HepG2 (cell line): ENCODE measurements around the gene DIP2C. TPM values are rescaled to one million over a fixed set of nuclear protein-coding genes. Genes with fewer than 3 reads are reported as not detected.

Experiments
- ATAC-seq: fragments of 200-7000 bp; cut with Tn5 transposase; 3 replicates; pipeline ENCODE4 v1.9.1; 2020; ENCODE audit warnings: mild to moderate bottlenecking, moderate library complexity
- BruUV-seq: library from RNA; stranded (reverse); fragments of 400-500 nt; replicated peaks from 2 replicates; lab custom pipeline; 2021; lab: Mats Ljungman, UMichigan
- CTCF ChIA-PET: fragments of 300-600 bp; formaldehyde crosslinking; extraction: SDS; loops from one replicate; lab custom pipeline; 2021; ENCODE audit warnings: low total read pairs, inconsistent platforms, low intra/inter-chr PET ratio; lab: Yijun Ruan, JAX
- POLR2A ChIA-PET: fragments of 350-600 bp; sonication (Branson Sonifier 250); formaldehyde crosslinking; loops from one replicate; lab custom pipeline; 2020; ENCODE audit warnings: antibody characterized with exemption, inconsistent platforms; lab: Yijun Ruan, JAX
- DNase-seq: peaks from one replicate; pipeline ENCODE4 v3.0.0-alpha.2; 2015; ENCODE audit warnings: low spot score
- FAIRE-seq: peaks from 3 replicates; lab custom pipeline; 2011; peaks lifted over from hg19 to GRCh38; lab: Jason Lieb, UNC
- H2AFZ ChIP-seq: one replicate; pipeline ENCODE4 v1.6.1; 2011; ENCODE audit warnings: low read length, inconsistent platforms
- H3K27ac ChIP-seq: fragments of 300-600 bp; 3 replicates; pipeline ENCODE4 v1.8.0; 2011; ENCODE audit warnings: mixed run types, mild to moderate bottlenecking, mixed read lengths, low read length, inconsistent platforms; ENCODE audit not compliant: insufficient read depth; ENCODE audit errors: extremely low read length
- H3K27me3 ChIP-seq, 2 experiments: fragments of 200-600 bp in 1 of 2; 2 replicates in 1 of 2; 3 replicates in 1 of 2; pipeline versions ENCODE4 v1.6.0 to v1.8.0; 2011; ENCODE audit warnings: low read length in 2 of 2, mild to moderate bottlenecking in 2 of 2, moderate library complexity in 2 of 2, inconsistent platforms in 1 of 2; ENCODE audit not compliant: insufficient read depth in 2 of 2, control insufficient read depth in 1 of 2
- H3K36me3 ChIP-seq, 2 experiments: fragments of 200-600 bp in 1 of 2; replicated peaks in 1 of 2; 2 replicates in 1 of 2; 3 replicates in 1 of 2; pipeline versions ENCODE4 v1.5.1 to v1.8.0; 2011; ENCODE audit warnings: low read length in 2 of 2, inconsistent platforms in 1 of 2; ENCODE audit not compliant: insufficient read depth in 2 of 2, control insufficient read depth in 1 of 2
- H3K4me1 ChIP-seq: 2 replicates; pipeline ENCODE4 v1.5.1; 2012; ENCODE audit warnings: low read length, inconsistent platforms; ENCODE audit not compliant: insufficient read depth
- H3K4me2 ChIP-seq: 2 replicates; pipeline ENCODE4 v1.6.0; 2011; ENCODE audit warnings: low read depth, low read length, inconsistent platforms
- H3K4me3 ChIP-seq, 3 experiments: fragments of 200-600 bp in 1 of 3; sonication (generic), shearing (Covaris generic) in 1 of 3; replicated peaks in 1 of 3; 2 replicates each; pipeline ENCODE4 v1.5.1; 2011 to 2016; ENCODE audit warnings: low read length in 3 of 3, inconsistent platforms in 2 of 3, low read depth in 2 of 3, mild to moderate bottlenecking in 2 of 3, control low read depth in 1 of 3, mixed read lengths in 1 of 3; ENCODE audit not compliant: insufficient read depth in 1 of 3
- H3K79me2 ChIP-seq: one replicate; pipeline ENCODE4 v1.6.1; 2011; ENCODE audit warnings: low read length, inconsistent platforms; ENCODE audit not compliant: insufficient read depth
- H3K9ac ChIP-seq: 2 replicates; pipeline ENCODE4 v1.6.0; 2011; ENCODE audit warnings: mild to moderate bottlenecking, low read depth, low read length, inconsistent platforms; ENCODE audit not compliant: insufficient read depth
- H3K9me3 ChIP-seq: 2 replicates; pipeline ENCODE4 v1.5.1; 2012; ENCODE audit warnings: mild to moderate bottlenecking, low read length
- H4K20me1 ChIP-seq: 2 replicates; pipeline ENCODE4 v1.6.0; 2011; ENCODE audit warnings: inconsistent platforms, mild to moderate bottlenecking, low read length, moderate library complexity; ENCODE audit not compliant: insufficient read depth
- CBFB ChIP-seq: sonication (generic); formaldehyde crosslinking; IDR thresholded peaks from 2 replicates; pipeline ENCODE4 v1.4.0; 2020; ENCODE audit warnings: missing genetic modification reagents
- DNMT1 ChIP-seq: sonication (generic); formaldehyde crosslinking; IDR thresholded peaks from 2 replicates; pipeline ENCODE4 v1.5.1; 2020; ENCODE audit warnings: mild to moderate bottlenecking, missing genetic modification reagents
- GABPA ChIP-seq, 2 experiments: IDR thresholded peaks; 2 replicates each; pipeline ENCODE4 v1.6.1; 2011 to 2016; ENCODE audit warnings: low read depth in 2 of 2, low read length in 1 of 2, missing biosample characterization in 1 of 2, missing genetic modification characterization in 1 of 2
- HOXA3 ChIP-seq: sonication (generic); formaldehyde crosslinking; IDR thresholded peaks from 2 replicates; pipeline ENCODE4 v1.5.0; 2020; ENCODE audit warnings: missing genetic modification reagents
- KAT8 ChIP-seq: IDR thresholded peaks from 2 replicates; pipeline ENCODE4 v1.6.1; 2016; ENCODE audit warnings: missing genetic modification reagents, missing compliant biosample characterization
- KLF6 ChIP-seq: IDR thresholded peaks from 2 replicates; pipeline ENCODE4 v1.8.0; 2016; ENCODE audit warnings: missing biosample characterization, missing genetic modification reagents
- NFKBIZ ChIP-seq: IDR thresholded peaks from 2 replicates; pipeline ENCODE4 v1.6.1; 2018; ENCODE audit warnings: missing genetic modification reagents, missing compliant biosample characterization
- SIX4 ChIP-seq: sonication (generic); formaldehyde crosslinking; IDR thresholded peaks from 2 replicates; pipeline ENCODE4 v1.4.0; 2020; ENCODE audit warnings: missing genetic modification reagents
- SMARCE1 ChIP-seq: fragments of 450-650 bp; IDR thresholded peaks from 2 replicates; pipeline ENCODE4 v1.6.1; 2017; ENCODE audit warnings: borderline replicate concordance
- SOX5 ChIP-seq: IDR thresholded peaks from 2 replicates; pipeline ENCODE4 v1.6.1; 2016; ENCODE audit warnings: borderline replicate concordance
- ZNF326 ChIP-seq: sonication (generic); formaldehyde crosslinking; IDR thresholded peaks from 2 replicates; pipeline ENCODE4 v1.4.0; 2020; ENCODE audit warnings: missing genetic modification reagents, borderline replicate concordance
- ZNF746 ChIP-seq: sonication (generic); formaldehyde crosslinking; IDR thresholded peaks from 2 replicates; pipeline ENCODE4 v1.8.0; 2022; ENCODE audit warnings: mild to moderate bottlenecking, missing genetic modification reagents
- ZNF792 ChIP-seq: IDR thresholded peaks from 2 replicates; pipeline ENCODE4 v1.6.1; 2016
- ZNF816 ChIP-seq: sonication (generic); formaldehyde crosslinking; IDR thresholded peaks from 2 replicates; pipeline ENCODE4 v1.8.0; 2022; ENCODE audit warnings: missing genetic modification reagents, mild to moderate bottlenecking, borderline replicate concordance
- WGBS: methylation state at CpG from one replicate; pipeline ENCODE4 v1.1.6; 2017; ENCODE audit warnings: low lambda C conversion rate; 5-methylcytosine and 5-hydroxymethylcytosine counted together
- in situ Hi-C: cut with HindIII; loops from 2 replicates; pipeline ENCODE4 v1.10.0; 2017; ENCODE audit warnings: low pct_unique_long_range_greater_than_20kb; ENCODE audit not compliant: extremely low pct_ligation_motif_present
- intact Hi-C: fragments of 100-400 bp; cut with micrococcal nuclease; formaldehyde crosslinking; loops from one replicate; pipeline ENCODE4 v1.10.0; 2022; ENCODE audit not compliant: unreplicated experiment
- polyA plus RNA-seq, 8 experiments: library from polyadenylated mRNA; depleted of rRNA in 3 of 8; stranded (reverse) in 7 of 8; unstranded in 1 of 8; fragments of >200 nt; fragmentation: Illumina TruSeq in 4 of 8; extraction: Trizol in 4 of 8; gene quantifications; 2 replicates each; pipeline versions ENCODE4 v1.2.1 to v1.2.3, GENCODE V29; 2011 to 2016; ENCODE audit warnings: low read depth in 4 of 8, missing spikeins in 1 of 8, mixed read lengths in 1 of 8; ENCODE audit not compliant: insufficient read depth in 1 of 8
- total RNA-seq, 5 experiments: library from RNA; depleted of rRNA; stranded (reverse); fragments of >200 nt; fragmentation: Illumina TruSeq; extraction: Trizol; gene quantifications; 2 replicates each; pipeline ENCODE4 v1.2.3, GENCODE V29; 2016; ENCODE audit warnings: low read depth in 1 of 5
- TF ChIP-seq, protein P1 (sequence below): IDR thresholded peaks from 2 replicates; pipeline ENCODE4 v1.6.1; 2012; ENCODE audit warnings: low read length, improper control_type of control experiment

The DIP2C gene
- total and polyA plus RNA-seq, 2 of the 13 experiments (the other 11 are each of a cell fraction or from before 2014, with no cell fraction given), result 2.2 to 2.7 TPM

DNA sequence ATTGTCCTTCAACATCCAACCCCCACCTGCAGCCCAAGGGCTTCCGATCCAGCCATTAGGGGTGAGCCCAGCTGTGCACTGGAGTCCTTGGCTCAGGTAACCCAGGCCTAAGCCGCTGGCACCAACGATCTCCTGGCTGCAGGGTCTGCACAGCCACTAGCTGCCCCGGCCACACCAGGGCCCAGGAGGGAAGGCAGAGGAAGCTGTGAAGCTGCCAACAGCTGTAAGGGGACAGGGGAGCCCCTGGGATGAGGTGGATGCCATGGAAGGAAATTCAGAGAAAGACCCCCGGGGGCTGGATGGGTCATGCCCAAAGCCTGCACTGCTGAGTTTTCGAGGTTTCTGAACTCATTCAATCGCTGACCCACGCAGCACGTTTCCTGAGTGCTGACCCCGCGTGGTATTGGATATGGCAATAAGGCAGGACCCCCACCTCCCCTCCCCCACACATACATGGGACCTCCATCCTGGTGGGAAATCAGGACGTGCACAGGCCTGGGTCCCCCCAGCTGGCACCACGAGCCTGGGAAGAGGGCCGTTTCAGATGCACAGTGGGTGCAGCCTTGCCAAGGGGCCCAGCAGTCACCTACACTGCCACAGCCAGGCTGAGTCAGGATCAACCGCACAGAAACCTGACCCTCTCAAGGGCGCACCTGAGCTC is 170.3 kb downstream of the DIP2C start (continued):
- TF ChIP-seq, protein P1, sequence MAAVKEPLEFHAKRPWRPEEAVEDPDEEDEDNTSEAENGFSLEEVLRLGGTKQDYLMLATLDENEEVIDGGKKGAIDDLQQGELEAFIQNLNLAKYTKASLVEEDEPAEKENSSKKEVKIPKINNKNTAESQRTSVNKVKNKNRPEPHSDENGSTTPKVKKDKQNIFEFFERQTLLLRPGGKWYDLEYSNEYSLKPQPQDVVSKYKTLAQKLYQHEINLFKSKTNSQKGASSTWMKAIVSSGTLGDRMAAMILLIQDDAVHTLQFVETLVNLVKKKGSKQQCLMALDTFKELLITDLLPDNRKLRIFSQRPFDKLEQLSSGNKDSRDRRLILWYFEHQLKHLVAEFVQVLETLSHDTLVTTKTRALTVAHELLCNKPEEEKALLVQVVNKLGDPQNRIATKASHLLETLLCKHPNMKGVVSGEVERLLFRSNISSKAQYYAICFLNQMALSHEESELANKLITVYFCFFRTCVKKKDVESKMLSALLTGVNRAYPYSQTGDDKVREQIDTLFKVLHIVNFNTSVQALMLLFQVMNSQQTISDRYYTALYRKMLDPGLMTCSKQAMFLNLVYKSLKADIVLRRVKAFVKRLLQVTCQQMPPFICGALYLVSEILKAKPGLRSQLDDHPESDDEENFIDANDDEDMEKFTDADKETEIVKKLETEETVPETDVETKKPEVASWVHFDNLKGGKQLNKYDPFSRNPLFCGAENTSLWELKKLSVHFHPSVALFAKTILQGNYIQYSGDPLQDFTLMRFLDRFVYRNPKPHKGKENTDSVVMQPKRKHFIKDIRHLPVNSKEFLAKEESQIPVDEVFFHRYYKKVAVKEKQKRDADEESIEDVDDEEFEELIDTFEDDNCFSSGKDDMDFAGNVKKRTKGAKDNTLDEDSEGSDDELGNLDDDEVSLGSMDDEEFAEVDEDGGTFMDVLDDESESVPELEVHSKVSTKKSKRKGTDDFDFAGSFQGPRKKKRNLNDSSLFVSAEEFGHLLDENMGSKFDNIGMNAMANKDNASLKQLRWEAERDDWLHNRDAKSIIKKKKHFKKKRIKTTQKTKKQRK, result no peak
- no peak for TF ChIP-seq GABPA (IDR thresholded peaks at IDR 0.05; ENCODE audit: low read depth, low read length)
- no peak for TF ChIP-seq GABPA (CRISPR knock-in tag; IDR thresholded peaks at IDR 0.05; ENCODE audit: low read depth)
- TF ChIP-seq KLF6 (CRISPR knock-in tag), result no peak
- no peak for TF ChIP-seq CBFB (CRISPR knock-in tag)
- no peak for TF ChIP-seq ZNF792 (CRISPR knock-in tag)
- TF ChIP-seq DNMT1 (CRISPR knock-in tag), result no peak
- no peak for TF ChIP-seq ZNF816
- TF ChIP-seq ZNF326 (CRISPR knock-in tag), result no peak
- no peak for TF ChIP-seq SMARCE1
- TF ChIP-seq SOX5 (CRISPR knock-in tag), result no peak

DNA sequence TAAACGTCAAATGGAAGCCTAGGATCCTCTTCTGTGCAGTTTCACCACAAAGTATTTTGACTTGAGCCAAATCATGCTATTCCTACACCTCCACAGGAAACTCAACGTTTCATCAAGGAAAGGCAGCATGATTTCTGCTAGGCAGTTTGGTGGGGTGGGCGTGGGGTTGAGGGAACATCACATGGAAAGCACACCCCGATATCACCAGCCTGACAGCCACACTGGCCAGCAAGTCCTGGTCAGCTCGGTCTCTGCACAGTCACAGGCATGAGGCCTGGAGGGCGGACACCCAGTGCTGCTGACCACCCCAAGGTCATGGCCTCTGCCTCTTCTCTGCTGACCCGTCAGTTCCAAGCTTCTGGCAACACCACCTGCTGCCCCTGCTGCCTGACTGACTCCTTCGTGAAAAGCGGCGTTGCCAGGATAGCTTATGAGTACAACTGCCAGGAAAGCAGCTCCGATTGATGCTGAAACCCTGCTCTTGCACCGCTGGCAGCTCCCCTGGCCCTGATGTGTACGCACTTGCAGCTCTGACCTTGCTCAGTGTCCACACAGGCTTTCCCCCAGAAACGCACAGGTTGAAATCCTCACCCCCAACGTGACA is 171.5 kb downstream of the DIP2C start:
- intact Hi-C loops, result no loop called here
- in situ Hi-C loops, result no loop called here
- BruUV-seq, result no TSS peak
- WGBS, result 43% methylated on average over 5 of the region's 15 CpGs
- CTCF ChIA-PET, result no interaction called here
- Histone ChIP-seq H3K27me3 (no peaks in the 10 kb centered on the region), H3K4me3 (no peak overlapping the region), H3K27ac (no peak overlapping the region), H3K79me2 (no peaks in the 10 kb centered on the region), H3K9ac (no peak overlapping the region), H3K9me3 (no peaks in the 10 kb centered on the region), H3K36me3 (no peaks in the 10 kb centered on the region), H3K4me2 (no peak overlapping the region), H3K4me1 (peaks cover 24% of the 10 kb centered on the region), H4K20me1 (no peaks in the 10 kb centered on the region; the same call in 1 of the 2 replicates), H2AFZ (no peak overlapping the region)
- DNase-seq, result no peak
- peak; percentile 25 for ATAC-seq
- POLR2A ChIA-PET, result no interaction called here
- no peak for FAIRE-seq
- TF ChIP-seq ZNF746 (CRISPR knock-in tag), result no peak
- no peak for TF ChIP-seq KAT8 (CRISPR knock-in tag)
- no peak for TF ChIP-seq NFKBIZ (CRISPR knock-in tag)
- no peak for TF ChIP-seq SIX4 (CRISPR knock-in tag)
- no peak for TF ChIP-seq HOXA3 (CRISPR knock-in tag)
